ENCODE measurements around the gene DDA1.

GRCh38 chr19:17326595-17326966 lies 17.2 kb downstream of the DDA1 start:
- TF ChIP-seq CTCF (IDR thresholded peaks at IDR 0.05; ENCODE audit: insufficient read depth, low read depth, low read length) (no peak), EZH2 (IDR thresholded peaks at IDR 0.05; ENCODE audit: insufficient read depth, low read length) (no peak)
